Cardiac septum (tissue), 1 donor: Measurements from ENCODE around the gene MRI1. TPM values are rescaled to one million over a fixed set of nuclear protein-coding genes. Genes with fewer than 3 reads are reported as not detected.
"Not testable (repeated sequence)": the region's sequence is repeated elsewhere in the genome, so short reads cannot be mapped to it uniquely, and the experiment has no call there.

Experiments used
- DNase-seq: peaks from one replicate; pipeline ENCODE4 v3.0.0-alpha.2; 2020; ENCODE audit warnings: low spot score
- intact Hi-C: fragments of 100-400 bp; cut with DNase I; formaldehyde crosslinking; loops from one replicate; pipeline ENCODE4 v1.14.0; 2022
- long read RNA-seq: library from polyadenylated mRNA; unstranded; transcript quantifications from one replicate; pipeline ENCODE4 v2.0.0, GENCODE V29; 2021
- total RNA-seq: library from RNA; stranded (reverse); fragmentation: NEBNext Ultra II Directional; extraction: Animal tissue kit (Norgen Biotek cat#: 25700); gene quantifications from one replicate; pipeline ENCODE4 v1.2.1, GENCODE V29; 2021
- donor health status: DM: no; HTN: no; CAD: no.

The MRI1 gene
- 15.4 TPM for total RNA-seq
- long read RNA-seq, partial matches to known transcripts = 1 of 7 reads
- long read RNA-seq, other reads (novel, unspliced or antisense) = 3 of 7 reads

DNA sequence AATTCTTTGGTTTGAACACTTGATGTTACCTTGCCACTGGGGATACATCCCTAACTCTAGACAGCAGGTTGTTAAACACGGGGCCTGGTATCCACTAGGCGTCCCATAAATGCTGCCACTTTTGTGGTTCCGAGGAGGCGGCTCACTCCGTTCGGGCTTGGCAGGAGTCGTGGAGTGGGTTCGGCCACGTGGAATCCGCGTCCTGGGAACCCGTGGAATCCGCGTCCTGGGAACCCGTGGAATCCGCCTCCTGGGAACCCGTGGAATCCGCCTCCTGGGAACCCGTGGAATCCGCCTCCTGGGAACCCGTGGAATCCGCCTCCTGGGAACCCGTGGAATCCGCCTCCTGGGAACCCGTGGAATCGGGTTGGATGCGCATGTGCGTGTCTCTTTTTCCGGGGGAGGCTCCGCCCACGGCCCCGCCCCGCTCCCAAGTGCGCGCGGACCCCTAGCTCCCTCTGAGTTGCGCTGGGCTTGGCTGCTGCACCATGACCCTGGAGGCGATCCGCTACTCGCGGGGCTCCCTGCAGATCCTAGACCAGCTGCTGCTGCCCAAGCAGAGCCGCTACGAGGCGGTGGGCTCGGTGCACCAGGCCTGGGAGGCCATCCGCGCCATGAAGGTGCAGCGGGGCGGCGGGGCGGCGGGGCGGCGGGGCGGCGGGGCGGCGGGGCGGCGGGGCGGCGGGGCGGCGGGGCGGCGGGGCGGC lies at the start of gene MRI1:
Gene MRI1 (plus strand): TSS at position 422 of the 707 bp plus-strand sequence. CDS start 67 bp downstream, at position 489.
- intact Hi-C loops = no loop called here

GRCh38 chr19:13717194-13717643 lies 47.1 kb upstream of the MRI1 start:
- DNase-seq = no peak
- intact Hi-C loops = no loop called here

More for the DNA sequence above, at the start of gene MRI1:
- DNase-seq = peak; percentile 89

- intact Hi-C loops = loop anchor here (2.0 kb wide), 1 partner anchor 122 kb away; no protein-coding TSS in a partner anchor
- DNase-seq = no peak
Observed at GRCh38 chr19:13718733-13719132, 45.6 kb upstream of the MRI1 start.

- intact Hi-C loops = no loop called here
- no peak for DNase-seq
Observed at GRCh38 chr19:13722146-13722545, 42.2 kb upstream of the MRI1 start.

DNA sequence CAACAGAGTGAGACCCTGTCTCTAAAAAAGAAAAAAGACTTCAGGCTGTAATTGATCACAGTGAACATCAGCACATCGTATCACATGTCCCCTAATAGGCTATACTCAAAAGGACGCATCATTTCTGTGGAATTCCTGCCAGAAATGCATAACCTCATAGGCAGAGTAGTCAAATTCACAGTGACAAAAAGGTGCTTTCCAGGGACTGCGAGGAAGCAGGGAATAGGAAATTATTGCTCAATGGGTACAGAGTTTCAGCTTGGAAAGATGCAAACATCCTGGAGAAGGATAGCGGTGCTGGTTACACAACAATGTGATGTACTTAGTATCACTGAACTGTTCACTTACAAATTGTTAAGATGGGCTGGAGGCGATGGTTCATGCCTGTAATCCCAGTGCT lies 41.1 kb upstream of the MRI1 start:
- intact Hi-C loops = no loop called here
- no peak for DNase-seq

DNA sequence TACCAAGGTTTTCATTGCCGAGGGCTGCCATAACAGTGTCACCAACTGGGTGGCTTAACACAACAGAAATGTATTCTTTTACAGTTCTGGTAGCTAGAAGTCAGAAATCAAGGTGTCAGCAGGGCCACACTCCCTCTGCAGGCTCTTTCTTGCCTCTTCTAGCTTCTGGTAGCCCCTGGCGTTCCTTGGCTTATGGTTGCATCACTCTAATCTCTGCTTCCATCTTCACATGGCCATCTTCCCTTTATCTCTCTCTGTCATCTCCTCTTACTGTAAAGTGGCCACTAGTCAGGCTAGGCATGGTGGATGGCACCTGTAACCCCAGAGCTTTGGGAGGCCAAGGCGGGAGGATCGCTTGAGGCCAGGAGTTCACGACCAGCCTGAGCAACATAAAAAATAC lies 38.0 kb upstream of the MRI1 start:
- no peak for DNase-seq
- intact Hi-C loops = no loop called here

GRCh38 chr19:13727798-13728197 lies 36.5 kb upstream of the MRI1 start:
- intact Hi-C loops = no loop called here
- DNase-seq = no peak

DNA sequence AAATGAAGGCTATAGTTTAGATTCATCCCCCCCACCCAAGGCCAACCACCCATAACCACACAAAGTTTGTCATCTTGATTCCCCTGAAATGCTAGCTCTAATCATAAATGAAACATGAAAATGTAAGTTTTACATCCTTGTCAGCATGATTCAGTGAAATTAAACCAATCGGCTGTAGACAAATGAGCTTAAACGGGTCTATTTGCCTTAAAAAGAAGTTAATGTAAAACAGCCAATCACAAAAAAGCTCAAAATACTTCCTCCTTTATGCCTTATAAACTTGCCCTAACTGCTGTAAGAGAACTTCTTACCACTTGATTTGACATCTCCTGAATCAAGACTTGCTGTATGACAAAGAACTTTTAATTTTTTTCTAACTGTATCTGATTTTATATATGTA lies 34.5 kb upstream of the MRI1 start:
- intact Hi-C loops = loop anchor here (5.0 kb wide), 1 partner anchor 42 kb away; the partner anchor contains the start of gene C19orf53
- no peak for DNase-seq

DNA sequence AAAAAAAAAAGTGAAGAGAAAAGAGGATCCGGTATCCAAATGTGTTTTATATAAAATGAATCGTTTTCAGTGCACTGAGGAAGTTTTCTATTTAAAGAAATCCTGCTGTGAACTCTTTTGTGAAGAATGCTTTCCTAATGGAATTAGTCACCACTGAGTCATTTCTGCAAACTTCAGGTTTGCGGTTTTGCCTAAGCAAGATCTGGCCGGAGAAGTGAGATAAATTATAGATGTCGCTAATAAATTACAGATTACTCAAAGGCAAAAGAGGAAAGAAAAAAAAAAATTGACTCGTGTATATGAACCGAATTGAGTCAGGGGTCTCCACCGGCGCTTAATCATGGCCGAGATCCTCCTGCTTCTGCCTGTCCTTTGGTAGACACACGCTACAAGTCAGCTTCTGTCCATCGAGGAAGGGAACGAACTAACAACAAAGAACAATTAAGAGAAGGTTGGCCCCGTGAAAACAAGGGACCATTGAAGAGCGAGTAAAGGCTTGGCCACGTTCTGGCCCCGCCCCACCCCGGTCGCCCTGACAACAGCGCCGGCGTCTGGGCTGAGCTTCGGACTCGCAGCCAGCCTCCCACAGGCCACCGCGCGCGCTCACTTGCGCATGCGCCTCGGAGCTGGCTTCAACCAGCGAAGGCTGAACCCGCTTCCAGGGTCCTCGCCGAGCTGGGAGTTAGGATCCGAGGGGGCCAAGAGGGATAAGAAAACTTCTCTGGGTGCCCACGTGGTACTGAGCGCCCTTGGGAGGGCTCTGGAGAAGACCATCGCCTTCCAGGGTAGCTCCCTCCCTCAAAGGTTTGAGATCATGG lies 33.0 kb upstream of the MRI1 start:
- intact Hi-C loops = loop anchor here (5.0 kb wide), 1 partner anchor 41 kb away; the partner anchor contains the start of gene C19orf53
- peak; percentile 98 for DNase-seq

DNA sequence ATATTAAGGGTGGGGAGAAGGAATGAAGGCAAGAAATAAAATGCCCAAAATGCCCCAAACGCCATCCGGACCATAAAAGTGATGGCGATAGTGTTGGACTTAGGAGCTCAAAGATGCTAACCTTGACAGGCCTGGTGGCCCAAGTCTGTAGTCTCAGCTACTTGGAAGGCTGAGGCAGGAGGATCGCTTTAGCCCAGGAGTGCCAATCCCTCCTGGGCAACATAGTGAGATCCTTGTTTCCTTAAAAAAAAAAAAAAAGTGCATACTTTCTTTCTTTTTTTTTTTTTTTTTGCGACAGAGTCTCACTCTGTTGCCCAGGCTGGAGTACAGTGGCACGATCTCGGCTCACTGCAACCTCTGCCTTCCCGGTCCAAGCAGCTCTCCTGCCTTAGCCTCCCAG lies 32.0 kb upstream of the MRI1 start:
- DNase-seq = no peak
- intact Hi-C loops = loop anchor here (5.0 kb wide), 1 partner anchor 40 kb away; the partner anchor contains the start of gene C19orf53

GRCh38 chr19:13734751-13735150 lies 29.6 kb upstream of the MRI1 start:
- intact Hi-C loops = loop anchor here (5.0 kb wide), 1 partner anchor 38 kb away; the partner anchor contains the start of gene C19orf53
- no peak for DNase-seq

DNA sequence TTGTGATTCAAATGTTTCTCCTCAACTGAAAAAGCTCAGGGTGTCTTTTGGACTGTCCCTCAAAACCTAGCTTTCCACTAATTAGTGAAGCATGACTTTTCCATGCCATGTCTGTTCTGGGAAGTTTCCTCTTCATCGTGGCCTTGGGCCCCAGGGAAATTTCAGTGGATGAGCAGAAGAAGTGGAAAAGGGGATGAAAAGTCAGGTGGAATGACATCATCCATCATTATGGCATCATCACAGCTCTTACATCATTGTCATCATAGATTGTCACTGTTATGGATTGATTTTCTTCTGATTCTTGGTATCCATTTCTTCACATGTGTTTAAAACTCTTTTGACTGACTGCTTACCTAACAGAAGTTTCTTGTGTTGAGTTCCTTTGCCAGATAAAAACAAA lies 26.2 kb upstream of the MRI1 start:
- intact Hi-C loops = no loop called here

DNA sequence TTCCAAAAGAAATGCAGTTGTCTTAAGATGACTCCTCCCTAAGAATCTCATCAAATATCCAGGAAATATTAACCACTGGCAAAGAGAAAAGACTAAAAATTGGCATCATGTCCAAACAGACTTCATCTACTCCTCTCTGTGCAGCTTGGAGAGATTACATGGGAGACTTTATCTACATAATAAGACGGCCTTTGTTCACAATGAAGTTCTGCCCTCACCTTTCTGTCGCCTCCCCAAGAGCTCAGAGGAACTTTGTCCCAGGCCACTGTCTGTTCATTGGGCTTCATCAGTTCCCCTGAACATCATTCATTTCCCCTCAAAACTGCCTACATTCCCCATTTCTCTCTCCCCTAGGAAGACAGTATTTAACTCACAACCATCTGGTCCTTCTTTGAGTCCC lies 22.4 kb upstream of the MRI1 start:
- DNase-seq = no peak
- intact Hi-C loops = no loop called here

More for the DNA sequence above, 26.2 kb upstream of the MRI1 start:
- no peak for DNase-seq

DNA sequence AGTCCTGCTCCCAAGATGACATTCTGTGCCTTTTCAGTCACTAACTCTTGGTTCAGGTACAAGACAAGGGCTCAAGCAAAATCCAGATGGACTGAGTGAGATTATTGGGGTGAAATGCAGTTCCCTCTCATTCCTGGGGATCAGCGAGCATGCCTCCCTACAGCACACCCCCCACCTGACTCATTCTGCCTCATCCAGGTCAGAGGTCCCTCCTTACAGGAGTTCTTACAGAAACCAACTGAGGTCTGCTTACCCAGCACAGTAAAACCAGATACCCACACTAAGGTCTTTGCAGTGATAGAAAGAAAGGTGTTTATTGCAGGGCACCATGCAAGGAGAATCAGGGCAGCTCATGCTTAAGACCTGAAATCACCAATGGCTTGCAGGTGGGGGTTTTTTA lies 21.6 kb upstream of the MRI1 start:
- DNase-seq = no peak
- intact Hi-C loops = no loop called here

DNA sequence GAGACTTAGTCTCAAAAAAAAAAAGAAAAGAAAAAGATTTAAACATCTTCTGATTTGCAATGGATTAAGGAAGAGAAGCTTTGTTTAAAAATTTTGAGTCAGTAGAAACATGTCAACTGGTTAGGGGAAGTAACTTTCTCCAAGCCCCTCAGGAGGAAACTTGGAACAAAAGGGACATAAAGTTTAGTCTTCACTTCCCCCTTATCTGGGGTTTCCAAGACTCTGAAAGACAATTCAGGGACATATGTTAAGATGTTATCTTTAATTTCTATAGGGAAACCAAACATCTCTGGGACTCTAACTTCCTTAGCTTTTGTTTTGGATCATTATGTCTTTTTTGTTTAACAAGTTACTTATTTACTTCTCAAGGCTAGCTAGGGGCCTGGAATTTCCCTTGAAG lies 20.1 kb upstream of the MRI1 start:
- no peak for DNase-seq
- intact Hi-C loops = no loop called here

GRCh38 chr19:13747098-13747453 lies 17.2 kb upstream of the MRI1 start:
- DNase-seq = no peak
- intact Hi-C loops = no loop called here

- intact Hi-C loops = no loop called here
- no peak for DNase-seq
Observed at GRCh38 chr19:13748169-13748828, 16.0 kb upstream of the MRI1 start.

DNA sequence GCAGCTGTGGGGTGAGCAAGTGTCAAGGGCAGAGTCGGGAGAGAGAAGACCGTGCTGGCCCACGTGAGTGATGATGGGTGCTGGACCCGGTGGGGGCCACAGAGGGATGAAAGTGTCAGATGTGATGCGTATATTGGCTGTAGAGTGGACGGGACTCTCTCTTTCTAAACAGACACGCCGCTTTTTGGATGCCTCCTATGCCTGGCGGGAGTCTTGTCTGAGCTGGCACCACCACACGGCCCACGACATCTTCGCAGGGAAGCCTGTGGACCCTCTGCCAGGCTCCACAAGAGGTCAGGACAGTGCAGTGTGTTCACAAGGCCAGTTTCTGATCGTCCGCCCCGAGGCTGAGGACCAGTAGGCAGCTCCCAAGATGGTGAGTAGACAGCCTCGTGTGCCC lies 12.9 kb upstream of the MRI1 start:
- intact Hi-C loops = no loop called here
- no peak for DNase-seq

DNA sequence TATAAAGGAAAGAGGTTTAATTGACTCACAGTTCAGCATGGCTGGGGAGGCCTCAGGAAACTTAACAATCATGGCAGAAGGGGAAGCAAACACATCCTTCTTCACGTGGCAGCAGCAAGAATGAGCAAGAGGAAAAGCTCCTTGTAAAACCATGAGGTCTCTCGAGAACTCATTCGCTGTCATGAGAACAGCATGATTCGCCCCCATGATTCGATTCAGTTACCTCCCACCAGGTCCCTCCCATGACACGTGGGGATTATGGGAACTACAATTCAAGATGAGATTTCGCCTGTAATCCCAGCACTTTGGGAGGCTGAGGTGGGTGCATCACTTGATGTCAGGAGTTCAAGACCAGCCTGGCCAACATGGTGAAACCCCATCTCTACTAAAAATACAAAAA lies 10.7 kb upstream of the MRI1 start:
- intact Hi-C loops, DNase-seq: not testable (repeated sequence)

DNA sequence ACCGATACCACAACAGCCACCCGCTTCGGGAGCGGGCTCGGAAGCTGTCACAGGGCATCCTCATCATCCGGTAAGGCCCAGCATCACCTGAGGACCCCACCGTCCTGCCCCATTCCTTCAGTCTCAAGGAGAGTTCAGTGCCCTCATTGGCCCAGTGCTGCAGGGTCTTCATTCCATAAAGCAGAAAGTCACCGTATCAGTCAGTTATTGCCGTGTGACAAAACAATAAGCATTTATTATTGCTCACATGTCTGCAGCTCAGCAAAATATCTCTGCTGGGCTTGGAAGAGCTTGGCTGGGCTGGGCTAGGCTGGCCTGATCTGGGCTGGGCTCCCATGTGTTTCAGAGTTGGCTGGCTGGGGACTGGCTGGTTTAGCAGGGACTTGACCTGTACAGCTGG lies 8.1 kb upstream of the MRI1 start:
- intact Hi-C loops = no loop called here
- no peak for DNase-seq
